GM19438 (cell line): ENCODE measurements around the gene TSPAN18.

ENCODE experiments used
- ATAC-seq: cut with Tn5 transposase; IDR thresholded peaks from one replicate; pipeline ENCODE4 v1.9.1; 2021; ENCODE audit warnings: low read depth; ENCODE audit not compliant: unreplicated experiment

The TSPAN18 gene

GRCh38 chr11:44775366-44775984 is 48.7 kb downstream of the TSPAN18 start:
- no peak for ATAC-seq

GRCh38 chr11:44775985-44776446 is 49.3 kb downstream of the TSPAN18 start:
- ATAC-seq = no peak

GRCh38 chr11:44776551-44777208 is 49.9 kb downstream of the TSPAN18 start:
- ATAC-seq = no peak

GRCh38 chr11:44777209-44778194 is 50.7 kb downstream of the TSPAN18 start:
- no peak for ATAC-seq

GRCh38 chr11:44778195-44779100 is 51.7 kb downstream of the TSPAN18 start:
- no peak for ATAC-seq

GRCh38 chr11:44779736-44780520 is 53.2 kb downstream of the TSPAN18 start:
- no peak for ATAC-seq

- no peak for ATAC-seq
These were observed 54.3 kb downstream of the TSPAN18 start for GRCh38 chr11:44780940-44781631.

- no peak for ATAC-seq
These were observed 54.9 kb downstream of the TSPAN18 start for GRCh38 chr11:44781655-44782054.

- ATAC-seq = no peak
These were observed 55.7 kb downstream of the TSPAN18 start for GRCh38 chr11:44782478-44782877.

GRCh38 chr11:44784436-44784760 is 57.6 kb downstream of the TSPAN18 start:
- ATAC-seq = no peak

- no peak for ATAC-seq
These were observed 58.1 kb downstream of the TSPAN18 start for GRCh38 chr11:44784851-44785250.

GRCh38 chr11:44785856-44786607 is 59.3 kb downstream of the TSPAN18 start:
- no peak for ATAC-seq

GRCh38 chr11:44787070-44787469 is 60.3 kb downstream of the TSPAN18 start:
- ATAC-seq = no peak

- no peak for ATAC-seq
These were observed 61.2 kb downstream of the TSPAN18 start for GRCh38 chr11:44787981-44788380.

- no peak for ATAC-seq
These were observed 61.9 kb downstream of the TSPAN18 start for GRCh38 chr11:44788536-44789261.

- no peak for ATAC-seq
These were observed 62.7 kb downstream of the TSPAN18 start for GRCh38 chr11:44789496-44789895.

- ATAC-seq = no peak
These were observed 63.4 kb downstream of the TSPAN18 start for GRCh38 chr11:44790211-44790610.
